GM19328 (cell line): ENCODE results near the gene PRICKLE4.

ENCODE experiments used
- ATAC-seq: cut with Tn5 transposase; IDR thresholded peaks from one replicate; pipeline ENCODE4 v1.9.1; 2021; ENCODE audit warnings: mild to moderate bottlenecking, moderate library complexity; ENCODE audit not compliant: unreplicated experiment

Gene PRICKLE4

GRCh38 chr6:41769376-41769775 lies 11.2 kb upstream of the PRICKLE4 start:
- no peak for ATAC-seq

GRCh38 chr6:41770381-41771057 lies 10.1 kb upstream of the PRICKLE4 start:
- ATAC-seq = no peak

GRCh38 chr6:41771058-41771983 lies 9.3 kb upstream of the PRICKLE4 start:
- ATAC-seq = no peak

- no peak for ATAC-seq
Measured at GRCh38 chr6:41774841-41775240, 5.7 kb upstream of the PRICKLE4 start.

- no peak for ATAC-seq
Measured at GRCh38 chr6:41775293-41775882, 5.2 kb upstream of the PRICKLE4 start.

GRCh38 chr6:41777551-41778285 lies 2.9 kb upstream of the PRICKLE4 start:
- no peak for ATAC-seq

GRCh38 chr6:41778895-41779294 lies 1.7 kb upstream of the PRICKLE4 start:
- no peak for ATAC-seq

- peak; percentile 13 for ATAC-seq
Measured at GRCh38 chr6:41779336-41779735, 1.2 kb upstream of the PRICKLE4 start.

GRCh38 chr6:41779788-41780550 lies 613 bp upstream of the PRICKLE4 start, which contains the start of gene FRS3:
FRS3 (minus strand) TSS chr6:41779900; CDS start chr6:41776987, 2,913 bp downstream.
- peak; percentile 87 for ATAC-seq

- no peak for ATAC-seq
Measured at GRCh38 chr6:41781366-41781730, 766 bp downstream of the PRICKLE4 start.

- ATAC-seq = no peak
Measured at GRCh38 chr6:41783106-41783780, 2.7 kb downstream of the PRICKLE4 start.

- no peak for ATAC-seq
Measured at GRCh38 chr6:41784581-41785171, 4.1 kb downstream of the PRICKLE4 start.

- no peak for ATAC-seq
Measured at GRCh38 chr6:41785254-41785653, 4.7 kb downstream of the PRICKLE4 start.

GRCh38 chr6:41785689-41786450 lies 5.3 kb downstream of the PRICKLE4 start:
- ATAC-seq = no peak

GRCh38 chr6:41786451-41787218 lies 6.1 kb downstream of the PRICKLE4 start:
- peak; percentile 64 for ATAC-seq

GRCh38 chr6:41787219-41787917 lies 6.8 kb downstream of the PRICKLE4 start, which contains the start of gene TOMM6:
TOMM6 (plus strand) TSS chr6:41787694; CDS start chr6:41787698, 4 bp downstream.
- ATAC-seq = peak; percentile 78

GRCh38 chr6:41789390-41789724 lies 8.8 kb downstream of the PRICKLE4 start:
- no peak for ATAC-seq
